Muscle layer of duodenum (tissue), 2 donors: ENCODE data around the gene ZCCHC7.

Source experiments
- H3K27ac ChIP-seq: one replicate; pipeline ENCODE4 v1.7.0; 2013; ENCODE audit warnings: mild to moderate bottlenecking, low read length
- H3K27me3 ChIP-seq: one replicate; pipeline ENCODE4 v1.7.0; 2013; ENCODE audit warnings: low read depth, mild to moderate bottlenecking, control low read depth, low read length
- H3K36me3 ChIP-seq, 2 donors: one replicate each; pipeline ENCODE4 v1.7.0; 2013; ENCODE audit warnings: low read length in 2 of 2, control low read depth in 1 of 2, mild to moderate bottlenecking in 1 of 2; ENCODE audit not compliant: insufficient read depth in 2 of 2, control insufficient read depth in 1 of 2
- H3K4me1 ChIP-seq, 2 donors: one replicate each; pipeline ENCODE4 v1.7.0; 2013; ENCODE audit warnings: low read length in 2 of 2, mild to moderate bottlenecking in 2 of 2, control low read depth in 1 of 2, moderate library complexity in 1 of 2; ENCODE audit not compliant: insufficient read depth in 2 of 2, control insufficient read depth in 1 of 2
- H3K4me3 ChIP-seq, 2 donors: one replicate each; pipeline ENCODE4 v1.7.0; 2013; ENCODE audit warnings: low read length in 2 of 2, low read depth in 1 of 2, mild to moderate bottlenecking in 1 of 2
- H3K9me3 ChIP-seq, 2 donors: one replicate each; pipeline ENCODE4 v1.7.0; 2013; ENCODE audit warnings: low read length in 2 of 2, control low read depth in 1 of 2, mild to moderate bottlenecking in 1 of 2; ENCODE audit not compliant: control insufficient read depth in 1 of 2
- donor health status: healthy.

Gene ZCCHC7

DNA sequence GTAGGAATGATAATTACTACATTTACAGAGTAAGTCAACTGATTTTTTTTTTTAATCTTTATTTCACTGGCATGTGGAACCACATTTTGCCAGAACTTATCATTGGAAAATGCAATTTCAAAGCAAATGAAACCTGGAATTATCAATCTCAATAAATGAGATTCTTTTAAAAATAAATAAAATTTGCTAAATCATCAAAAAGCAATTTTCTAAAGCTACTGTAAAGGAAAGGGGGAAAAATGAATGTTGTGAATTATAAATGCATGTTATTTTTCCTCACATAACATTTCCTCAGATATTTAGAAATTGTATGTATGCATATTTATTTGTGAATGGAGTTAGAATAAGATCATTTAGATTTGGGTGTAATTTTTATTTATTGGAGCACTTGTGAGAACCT, 212.2 kb downstream of the ZCCHC7 start:
- no peaks in the 10 kb centered on the region for H3K27me3 ChIP-seq
- H3K4me3 ChIP-seq, result no peak overlapping the region
- no peaks in the 10 kb centered on the region for H3K9me3 ChIP-seq
- H3K4me1 ChIP-seq, result no peaks in the 10 kb centered on the region
- H3K36me3 ChIP-seq, result no peaks in the 10 kb centered on the region
- no peak overlapping the region for H3K27ac ChIP-seq

GRCh38 chr9:37333288-37333687, 212.9 kb downstream of the ZCCHC7 start:
- Histone ChIP-seq H3K9me3 (no peaks in the 10 kb centered on the region), H3K27ac (no peak overlapping the region), H3K27me3 (no peaks in the 10 kb centered on the region), H3K36me3 (no peaks in the 10 kb centered on the region), H3K4me1 (no peaks in the 10 kb centered on the region), H3K4me3 (no peak overlapping the region)

GRCh38 chr9:37335238-37335637, 214.9 kb downstream of the ZCCHC7 start:
- Histone ChIP-seq H3K27ac (no peak overlapping the region), H3K4me3 (no peak overlapping the region), H3K36me3 (no peaks in the 10 kb centered on the region), H3K9me3 (no peaks in the 10 kb centered on the region), H3K4me1 (no peaks in the 10 kb centered on the region), H3K27me3 (no peaks in the 10 kb centered on the region)

- H3K4me3 ChIP-seq, result no peak overlapping the region
Measured at GRCh38 chr9:37336150-37336549, 215.8 kb downstream of the ZCCHC7 start.

DNA sequence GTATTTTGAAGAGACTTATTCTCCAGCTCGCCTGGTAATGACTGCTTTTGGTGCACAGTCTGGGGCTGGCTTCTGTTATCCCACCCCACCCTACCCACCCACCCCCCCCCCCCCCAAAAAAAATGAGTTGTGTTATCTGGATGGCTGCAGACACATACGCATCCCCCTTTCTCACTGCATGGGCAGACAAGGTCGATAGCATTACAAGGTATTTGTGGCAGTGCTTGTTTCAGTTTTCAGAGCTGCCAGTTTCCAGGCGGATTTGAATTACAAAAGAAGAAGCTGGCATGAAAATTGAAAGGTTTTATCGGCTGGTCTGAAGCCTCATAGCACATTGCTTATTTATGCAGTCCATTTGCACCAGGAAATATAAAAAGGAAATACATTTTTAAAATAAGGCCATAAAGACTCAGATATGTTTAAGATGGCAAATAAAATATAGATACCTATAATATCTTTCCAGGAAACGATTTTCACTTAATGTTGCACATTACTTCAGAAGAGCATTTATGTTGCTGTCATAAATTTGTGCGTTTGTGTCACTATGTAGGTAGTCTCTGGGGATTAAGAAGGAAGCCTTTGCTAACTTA, 217.0 kb downstream of the ZCCHC7 start:
- Histone ChIP-seq H3K4me3 (no peak overlapping the region), H3K27ac (no peak overlapping the region), H3K4me1 (no peaks in the 10 kb centered on the region), H3K36me3 (no peaks in the 10 kb centered on the region), H3K9me3 (no peaks in the 10 kb centered on the region), H3K27me3 (no peaks in the 10 kb centered on the region)

More at GRCh38 chr9:37336150-37336549, 215.8 kb downstream of the ZCCHC7 start:
- Histone ChIP-seq H3K27ac (no peak overlapping the region), H3K4me1 (no peaks in the 10 kb centered on the region), H3K9me3 (no peaks in the 10 kb centered on the region), H3K36me3 (no peaks in the 10 kb centered on the region), H3K27me3 (no peaks in the 10 kb centered on the region)

DNA sequence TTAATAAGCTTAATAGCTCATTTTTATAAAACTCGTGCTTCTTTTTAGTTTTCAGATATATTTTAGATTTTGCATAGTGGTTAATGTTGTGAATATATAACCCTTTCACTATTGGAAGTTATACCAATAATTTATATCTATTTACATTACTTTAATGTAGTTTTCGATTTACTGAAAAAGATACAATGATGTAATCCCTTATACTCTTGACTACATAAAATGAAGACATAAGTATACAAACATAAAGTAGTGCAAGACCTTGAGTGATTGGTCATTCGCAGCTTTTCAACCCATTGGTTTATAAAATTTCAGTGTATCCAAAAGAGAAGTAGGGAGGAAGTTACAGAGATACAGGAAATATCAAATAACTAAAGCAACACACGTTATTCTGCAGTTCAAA, 217.8 kb downstream of the ZCCHC7 start:
- Histone ChIP-seq H3K27me3 (no peaks in the 10 kb centered on the region), H3K4me1 (no peaks in the 10 kb centered on the region), H3K9me3 (no peaks in the 10 kb centered on the region), H3K36me3 (no peaks in the 10 kb centered on the region), H3K27ac (no peak overlapping the region), H3K4me3 (no peak overlapping the region)

GRCh38 chr9:37339923-37340322, 219.5 kb downstream of the ZCCHC7 start:
- Histone ChIP-seq H3K27me3 (no peaks in the 10 kb centered on the region), H3K4me1 (no peaks in the 10 kb centered on the region), H3K36me3 (no peaks in the 10 kb centered on the region), H3K4me3 (no peak overlapping the region), H3K9me3 (no peaks in the 10 kb centered on the region), H3K27ac (no peak overlapping the region)

GRCh38 chr9:37340961-37341360, 220.6 kb downstream of the ZCCHC7 start:
- no peaks in the 10 kb centered on the region for H3K36me3 ChIP-seq
- no peak overlapping the region for H3K4me3 ChIP-seq
- no peak overlapping the region for H3K27ac ChIP-seq
- H3K9me3 ChIP-seq, result no peaks in the 10 kb centered on the region
- no peaks in the 10 kb centered on the region for H3K27me3 ChIP-seq
- no peaks in the 10 kb centered on the region for H3K4me1 ChIP-seq

GRCh38 chr9:37341704-37342103, 221.3 kb downstream of the ZCCHC7 start:
- Histone ChIP-seq H3K4me1 (no peaks in the 10 kb centered on the region), H3K9me3 (no peaks in the 10 kb centered on the region), H3K27me3 (no peaks in the 10 kb centered on the region), H3K27ac (no peak overlapping the region), H3K36me3 (no peaks in the 10 kb centered on the region), H3K4me3 (no peak overlapping the region)

DNA sequence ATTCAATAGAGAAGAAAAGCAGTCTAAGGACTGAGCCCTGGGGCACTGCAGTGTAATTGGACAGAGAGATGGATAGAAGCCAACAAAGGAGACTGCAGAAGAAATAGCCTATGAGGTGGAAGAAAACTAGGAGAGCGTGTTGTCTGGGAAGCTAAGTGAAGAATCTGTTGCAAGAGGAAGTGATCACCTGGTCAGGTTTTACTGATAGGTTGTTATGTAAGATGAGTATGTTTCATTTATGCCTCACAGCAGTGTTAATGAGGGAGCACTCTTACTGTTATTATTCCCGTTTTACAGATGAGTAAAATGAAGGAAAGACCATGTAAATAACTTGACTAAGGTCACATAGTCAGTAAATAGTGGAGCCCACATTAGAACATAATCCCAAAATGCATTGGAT, 222.1 kb downstream of the ZCCHC7 start:
- Histone ChIP-seq H3K27me3 (no peaks in the 10 kb centered on the region), H3K36me3 (no peaks in the 10 kb centered on the region), H3K9me3 (no peaks in the 10 kb centered on the region), H3K27ac (no peak overlapping the region), H3K4me1 (no peaks in the 10 kb centered on the region), H3K4me3 (no peak overlapping the region)

GRCh38 chr9:37342895-37343294, 222.5 kb downstream of the ZCCHC7 start:
- Histone ChIP-seq H3K27me3 (no peaks in the 10 kb centered on the region), H3K4me3 (no peak overlapping the region), H3K9me3 (no peaks in the 10 kb centered on the region), H3K4me1 (no peaks in the 10 kb centered on the region), H3K27ac (no peak overlapping the region), H3K36me3 (no peaks in the 10 kb centered on the region)

DNA sequence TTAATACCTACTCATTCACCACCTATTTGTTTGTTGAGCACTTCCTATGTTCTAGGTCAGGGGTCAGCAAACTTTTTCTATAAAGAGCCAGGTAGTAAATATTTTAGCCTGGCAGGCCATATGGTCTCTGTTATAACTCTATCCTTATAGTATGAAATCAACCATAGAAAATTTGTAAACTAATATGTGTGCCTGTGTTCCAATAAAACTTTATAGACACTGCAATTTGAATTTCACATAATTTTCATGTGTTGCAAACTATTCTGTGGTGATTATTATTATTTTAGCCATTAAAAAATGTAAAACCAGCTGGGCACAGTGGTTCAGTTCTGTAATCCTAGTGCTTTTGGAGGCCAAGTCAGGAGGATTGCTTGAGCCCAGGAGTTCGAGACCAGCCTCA, 223.3 kb downstream of the ZCCHC7 start:
- Histone ChIP-seq H3K27ac (no peak overlapping the region), H3K4me1 (no peaks in the 10 kb centered on the region), H3K36me3 (no peaks in the 10 kb centered on the region), H3K27me3 (no peaks in the 10 kb centered on the region), H3K4me3 (no peak overlapping the region), H3K9me3 (no peaks in the 10 kb centered on the region)
